ENCODE data around the gene MICOS13. TPM values are rescaled to one million over a fixed set of nuclear protein-coding genes. Genes with fewer than 3 reads are reported as not detected.

MICOS13 gene
- total RNA-seq, 1 donor from 2014 or later = 48.0 TPM

GRCh38 chr19:5652261-5652660, 28.1 kb downstream of the MICOS13 start:
- Histone ChIP-seq H3K27me3 (ENCODE audit: insufficient read depth, low read length) (no peaks in the 10 kb centered on the region), H3K9me3 (ENCODE audit: insufficient read depth, low read depth, low read length) (no peaks in the 10 kb centered on the region), H3K36me3 (ENCODE audit: insufficient read depth, low read length) (peaks cover 64% of the 10 kb centered on the region), H3K9ac (ENCODE audit: low read length) (no peak overlapping the region), H3K79me2 (ENCODE audit: insufficient read depth, low read length) (peaks cover 9% of the 10 kb centered on the region), H3K4me3 (ENCODE audit: insufficient read depth, low read depth, low read length) (no peak overlapping the region), H4K20me1 (ENCODE audit: insufficient read depth, low read length) (peaks cover 42% of the 10 kb centered on the region), H3K4me2 (ENCODE audit: low read length) (no peak overlapping the region), H3K27ac (ENCODE audit: low read depth, low read length) (no peak overlapping the region), H2AFZ (ENCODE audit: low read depth, low read length) (no peak overlapping the region), H3K4me1 (ENCODE audit: insufficient read depth, low read length) (no peaks in the 10 kb centered on the region)
- no peak overlapping the region for H3K27ac Mint-ChIP-seq (ENCODE audit: unreplicated experiment)
- no peaks in the 10 kb centered on the region for H3K4me1 Mint-ChIP-seq (ENCODE audit: low read depth, unreplicated experiment)
- no peak for TF ChIP-seq EZH2 (IDR thresholded peaks at IDR 0.05; ENCODE audit: insufficient read depth, low read length)
- TF ChIP-seq CTCF (IDR thresholded peaks at IDR 0.05; ENCODE audit: insufficient read depth, low read depth, low read length) = no peak
- FAIRE-seq (no peak), DNase-seq (ENCODE audit: low read depth) (no peak)
- H3K36me3 Mint-ChIP-seq (ENCODE audit: low read depth, unreplicated experiment) = peaks cover 33% of the 10 kb centered on the region
- no peak overlapping the region for H3K4me3 Mint-ChIP-seq (ENCODE audit: unreplicated experiment)
- H3K27me3 Mint-ChIP-seq (ENCODE audit: low read depth, unreplicated experiment) = no peaks in the 10 kb centered on the region
- H3K9me3 Mint-ChIP-seq (ENCODE audit: unreplicated experiment) = no peaks in the 10 kb centered on the region

GRCh38 chr19:5651361-5651760, 29.0 kb downstream of the MICOS13 start:
- Histone ChIP-seq H3K9me3 (ENCODE audit: insufficient read depth, low read depth, low read length) (no peaks in the 10 kb centered on the region), H3K27ac (ENCODE audit: low read depth, low read length) (no peak overlapping the region), H3K79me2 (ENCODE audit: insufficient read depth, low read length) (peaks cover 18% of the 10 kb centered on the region), H3K27me3 (ENCODE audit: insufficient read depth, low read length) (no peaks in the 10 kb centered on the region), H4K20me1 (ENCODE audit: insufficient read depth, low read length) (peaks cover 51% of the 10 kb centered on the region), H3K4me1 (ENCODE audit: insufficient read depth, low read length) (no peaks in the 10 kb centered on the region), H3K4me2 (ENCODE audit: low read length) (no peak overlapping the region), H3K9ac (ENCODE audit: low read length) (no peak overlapping the region), H3K4me3 (ENCODE audit: insufficient read depth, low read depth, low read length) (no peak overlapping the region), H3K36me3 (ENCODE audit: insufficient read depth, low read length) (peaks cover 66% of the 10 kb centered on the region), H2AFZ (ENCODE audit: low read depth, low read length) (no peak overlapping the region)
- Mint-ChIP-seq H3K9me3 (ENCODE audit: unreplicated experiment) (no peaks in the 10 kb centered on the region), H3K36me3 (ENCODE audit: low read depth, unreplicated experiment) (peaks cover 35% of the 10 kb centered on the region), H3K4me3 (ENCODE audit: unreplicated experiment) (no peak overlapping the region), H3K4me1 (ENCODE audit: low read depth, unreplicated experiment) (no peaks in the 10 kb centered on the region), H3K27ac (ENCODE audit: unreplicated experiment) (no peak overlapping the region), H3K27me3 (ENCODE audit: low read depth, unreplicated experiment) (no peaks in the 10 kb centered on the region)
- DNase-seq (ENCODE audit: low read depth) (no peak), FAIRE-seq (no peak)
- no peak for TF ChIP-seq CTCF (IDR thresholded peaks at IDR 0.05; ENCODE audit: insufficient read depth, low read depth, low read length)
- TF ChIP-seq EZH2 (IDR thresholded peaks at IDR 0.05; ENCODE audit: insufficient read depth, low read length) = no peak

GRCh38 chr19:5648464-5648863, 31.9 kb downstream of the MICOS13 start:
- Histone ChIP-seq H3K36me3 (ENCODE audit: insufficient read depth, low read length) (peaks cover 57% of the 10 kb centered on the region), H3K4me2 (ENCODE audit: low read length) (no peak overlapping the region)
- peak; percentile 56 for FAIRE-seq

More at GRCh38 chr19:5648464-5648863, 31.9 kb downstream of the MICOS13 start:
- TF ChIP-seq EZH2 (IDR thresholded peaks at IDR 0.05; ENCODE audit: insufficient read depth, low read length) (no peak), CTCF (IDR thresholded peaks at IDR 0.05; ENCODE audit: insufficient read depth, low read depth, low read length) (no peak)
- no peaks in the 10 kb centered on the region for H3K27me3 ChIP-seq (ENCODE audit: insufficient read depth, low read length)
- no peak overlapping the region for H3K9ac ChIP-seq (ENCODE audit: low read length)
- Mint-ChIP-seq H3K4me1 (ENCODE audit: low read depth, unreplicated experiment) (peaks cover 13% of the 10 kb centered on the region), H3K27me3 (ENCODE audit: low read depth, unreplicated experiment) (no peaks in the 10 kb centered on the region), H3K4me3 (ENCODE audit: unreplicated experiment) (no peak overlapping the region), H3K36me3 (ENCODE audit: low read depth, unreplicated experiment) (peaks cover 33% of the 10 kb centered on the region), H3K27ac (ENCODE audit: unreplicated experiment) (no peak overlapping the region), H3K9me3 (ENCODE audit: unreplicated experiment) (no peaks in the 10 kb centered on the region)
- H2AFZ ChIP-seq (ENCODE audit: low read depth, low read length) = no peak overlapping the region
- H3K4me3 ChIP-seq (ENCODE audit: insufficient read depth, low read depth, low read length) = no peak overlapping the region
- DNase-seq (ENCODE audit: low read depth) = no peak
- H3K27ac ChIP-seq (ENCODE audit: low read depth, low read length) = no peak overlapping the region
- H3K4me1 ChIP-seq (ENCODE audit: insufficient read depth, low read length) = peaks cover 6% of the 10 kb centered on the region
- peaks cover 47% of the 10 kb centered on the region for H3K79me2 ChIP-seq (ENCODE audit: insufficient read depth, low read length)
- H4K20me1 ChIP-seq (ENCODE audit: insufficient read depth, low read length) = peaks cover 68% of the 10 kb centered on the region
- H3K9me3 ChIP-seq (ENCODE audit: insufficient read depth, low read depth, low read length) = no peaks in the 10 kb centered on the region

Measured in astrocyte (in vitro differentiated cells and primary cell).